GM18868 (cell line): ENCODE data around the gene MICAL3.

Experiments
- ATAC-seq: cut with Tn5 transposase; IDR thresholded peaks from one replicate; pipeline ENCODE4 v1.9.1; 2021; ENCODE audit warnings: mild to moderate bottlenecking, moderate library complexity; ENCODE audit not compliant: unreplicated experiment

The MICAL3 gene

DNA sequence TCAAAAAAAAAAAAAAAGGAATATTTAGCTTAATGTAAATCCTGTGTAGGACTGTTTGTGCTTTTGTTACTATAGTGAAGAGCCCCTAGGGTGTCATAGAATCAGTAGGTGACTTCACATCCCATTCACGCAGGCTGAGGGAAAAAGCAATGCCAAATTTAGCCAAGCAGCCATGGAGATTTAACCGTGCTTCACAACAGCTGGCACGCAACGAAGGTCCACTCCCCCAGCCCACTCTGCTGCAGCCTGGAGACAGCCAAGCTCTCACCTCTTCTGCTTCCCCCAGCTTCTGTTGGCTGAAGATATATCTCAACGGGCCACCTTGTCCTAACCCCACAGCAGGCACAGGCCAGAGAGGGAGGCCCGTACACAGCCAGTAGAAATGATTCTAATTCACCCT is 171.3 kb downstream of the MICAL3 start:
- ATAC-seq = no peak

DNA sequence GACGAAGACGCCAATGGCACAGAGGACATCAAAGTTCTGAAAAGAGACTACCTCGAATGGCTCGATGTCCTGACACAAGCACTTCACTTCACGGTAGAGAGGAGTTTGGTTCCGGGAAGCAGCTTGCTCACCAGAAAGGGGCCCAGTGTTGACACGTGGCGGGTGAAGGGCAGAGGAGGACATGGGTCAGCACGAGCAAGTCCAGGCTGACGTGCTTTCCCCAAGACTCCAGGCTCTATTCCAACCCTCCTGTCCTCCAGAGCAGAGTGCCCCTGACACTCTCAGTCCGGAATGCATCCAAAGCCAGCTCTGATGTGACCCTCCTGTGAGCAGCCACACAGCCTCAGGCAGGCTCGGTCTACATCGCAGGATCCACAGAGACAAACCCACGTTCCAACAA is 172.6 kb downstream of the MICAL3 start:
- no peak for ATAC-seq

DNA sequence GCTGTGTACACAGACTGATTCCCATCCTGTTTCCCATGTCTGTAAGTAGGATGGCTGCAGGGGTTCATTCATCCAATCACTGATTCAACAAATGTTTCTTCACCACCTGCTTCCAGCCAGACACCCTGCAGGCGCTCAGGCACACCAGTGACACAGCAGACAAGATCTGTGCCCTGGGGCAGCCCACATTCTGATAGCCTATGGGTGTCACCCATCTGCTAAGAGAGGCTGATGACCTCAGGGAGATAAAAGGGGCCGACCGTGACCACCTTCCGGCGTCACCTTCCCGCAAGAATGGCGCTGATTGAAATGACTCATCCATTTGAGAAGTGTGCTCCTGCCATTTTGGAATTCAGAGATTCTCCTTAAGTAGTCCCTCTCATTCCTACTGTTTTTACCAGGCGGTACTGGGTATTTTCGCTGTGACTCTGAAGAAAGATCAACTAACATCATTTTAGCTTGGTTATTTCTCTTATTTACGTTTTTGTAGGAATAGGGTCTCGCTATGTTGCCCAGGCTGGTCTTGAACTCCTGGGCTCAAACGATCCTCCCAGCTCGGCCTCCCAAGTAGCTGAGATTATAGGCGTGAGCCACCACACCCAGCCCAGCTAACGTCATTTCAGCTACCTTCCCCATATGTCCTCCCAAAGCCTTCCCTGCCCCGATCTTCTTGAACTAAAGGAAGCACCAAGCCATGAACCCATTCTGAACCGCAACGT is 176.8 kb downstream of the MICAL3 start:
- ATAC-seq = no peak

GRCh38 chr22:17846326-17846992 is 177.9 kb downstream of the MICAL3 start:
- ATAC-seq = no peak

DNA sequence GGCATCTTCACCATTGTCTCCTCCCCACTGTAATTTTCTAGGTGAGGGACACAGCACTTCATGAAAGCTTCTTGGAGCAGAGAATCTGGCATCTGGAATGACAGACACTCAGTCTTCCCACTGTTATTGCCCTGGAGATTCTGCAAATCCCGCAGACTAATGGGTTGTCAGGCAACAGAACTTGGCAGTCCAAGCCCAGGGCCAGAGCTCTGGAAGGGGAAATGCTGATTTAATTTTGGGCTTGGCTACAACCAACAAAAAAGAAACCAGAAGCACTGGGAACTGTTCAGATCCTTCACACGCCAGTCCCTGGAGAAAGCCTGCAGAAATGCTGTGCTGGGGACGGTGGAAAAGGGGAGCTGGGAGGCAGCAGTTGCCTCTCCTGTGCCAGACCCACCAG is 178.6 kb downstream of the MICAL3 start:
- ATAC-seq = no peak

DNA sequence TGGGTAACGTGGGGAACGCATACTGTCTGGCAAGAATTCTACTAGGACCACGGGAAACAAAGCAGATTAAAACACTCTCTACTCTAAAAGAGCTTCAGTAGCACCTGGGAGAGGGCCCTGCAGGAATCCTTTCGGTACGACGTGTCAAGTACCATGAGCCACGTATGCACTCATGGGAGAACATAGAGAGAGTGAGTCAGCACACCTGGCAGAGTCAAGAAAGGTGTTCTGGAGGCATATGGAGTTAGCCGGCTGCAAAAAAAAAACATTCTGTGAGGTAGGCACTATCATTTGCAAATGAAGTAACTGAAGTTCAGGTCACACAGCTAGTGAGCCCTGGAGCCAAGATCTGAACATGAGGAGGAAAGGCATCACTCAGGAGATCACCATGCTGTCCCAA is 179.0 kb downstream of the MICAL3 start:
- no peak for ATAC-seq

DNA sequence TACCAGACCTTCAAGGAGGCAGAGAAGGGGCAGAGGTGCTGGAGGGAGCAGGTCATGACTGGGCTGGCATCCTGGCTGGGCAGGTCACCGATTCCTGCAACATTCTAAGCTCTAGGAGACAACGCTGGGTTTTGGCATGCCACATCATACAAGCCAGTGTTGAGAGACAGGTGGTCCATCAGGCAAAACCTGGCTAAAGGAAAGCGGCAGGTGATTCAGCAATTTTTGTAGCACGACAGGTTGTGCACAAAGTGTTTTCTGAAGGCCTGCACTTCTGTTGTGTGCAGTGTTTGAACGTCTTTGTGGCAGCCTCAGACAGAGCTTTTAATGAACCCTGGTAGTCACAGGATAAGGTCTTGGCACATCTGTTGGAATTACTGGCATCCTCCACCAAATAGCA is 180.2 kb downstream of the MICAL3 start:
- ATAC-seq = no peak

DNA sequence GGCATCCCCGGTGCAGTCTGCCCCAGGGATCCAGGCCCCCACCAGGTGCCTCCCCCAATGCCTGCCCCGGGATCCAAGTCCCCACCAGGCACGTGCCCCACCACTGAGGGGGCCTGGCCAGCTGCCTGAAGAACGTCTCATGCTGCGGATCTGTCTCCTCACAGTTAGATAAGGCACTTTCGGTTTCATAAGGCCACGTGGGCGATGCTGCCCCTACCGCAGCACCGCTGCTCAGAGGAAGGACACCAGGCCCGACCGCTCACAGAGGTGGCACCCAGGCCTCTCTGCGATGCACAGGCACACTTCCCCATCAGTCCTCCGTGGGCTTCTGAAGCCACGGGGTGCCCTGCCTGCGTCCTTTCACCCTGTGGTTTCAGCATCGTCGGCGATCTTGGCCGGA is 182.0 kb downstream of the MICAL3 start:
- no peak for ATAC-seq

DNA sequence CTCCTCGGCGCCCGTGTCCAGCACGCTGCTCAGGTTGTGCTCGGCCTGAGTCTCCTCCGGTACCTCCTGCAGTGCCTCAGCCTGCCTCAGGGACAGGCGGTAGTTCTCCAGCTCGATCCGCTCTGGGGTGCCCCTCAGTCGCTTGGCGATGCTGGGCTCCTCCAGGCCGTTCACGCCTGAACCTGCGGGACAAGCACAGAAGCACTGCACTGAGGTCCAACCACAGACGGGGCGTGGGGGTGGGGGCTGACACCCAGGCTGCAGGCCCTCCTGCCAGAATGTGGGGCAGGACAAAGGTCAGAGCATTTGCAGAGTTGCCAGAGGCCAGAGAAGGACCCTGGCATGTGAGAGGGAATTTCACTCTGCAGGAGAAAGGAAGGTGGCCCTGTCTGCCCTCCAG is 182.5 kb downstream of the MICAL3 start:
- no peak for ATAC-seq

GRCh38 chr22:17838180-17838865 is 186.0 kb downstream of the MICAL3 start:
- no peak for ATAC-seq

GRCh38 chr22:17836992-17837742 is 187.2 kb downstream of the MICAL3 start:
- no peak for ATAC-seq

- ATAC-seq = no peak
Measured at GRCh38 chr22:17835256-17835655, 189.1 kb downstream of the MICAL3 start.

- ATAC-seq = no peak
Measured at GRCh38 chr22:17833489-17833888, 190.9 kb downstream of the MICAL3 start.

GRCh38 chr22:17832665-17833064 is 191.7 kb downstream of the MICAL3 start:
- ATAC-seq = no peak

DNA sequence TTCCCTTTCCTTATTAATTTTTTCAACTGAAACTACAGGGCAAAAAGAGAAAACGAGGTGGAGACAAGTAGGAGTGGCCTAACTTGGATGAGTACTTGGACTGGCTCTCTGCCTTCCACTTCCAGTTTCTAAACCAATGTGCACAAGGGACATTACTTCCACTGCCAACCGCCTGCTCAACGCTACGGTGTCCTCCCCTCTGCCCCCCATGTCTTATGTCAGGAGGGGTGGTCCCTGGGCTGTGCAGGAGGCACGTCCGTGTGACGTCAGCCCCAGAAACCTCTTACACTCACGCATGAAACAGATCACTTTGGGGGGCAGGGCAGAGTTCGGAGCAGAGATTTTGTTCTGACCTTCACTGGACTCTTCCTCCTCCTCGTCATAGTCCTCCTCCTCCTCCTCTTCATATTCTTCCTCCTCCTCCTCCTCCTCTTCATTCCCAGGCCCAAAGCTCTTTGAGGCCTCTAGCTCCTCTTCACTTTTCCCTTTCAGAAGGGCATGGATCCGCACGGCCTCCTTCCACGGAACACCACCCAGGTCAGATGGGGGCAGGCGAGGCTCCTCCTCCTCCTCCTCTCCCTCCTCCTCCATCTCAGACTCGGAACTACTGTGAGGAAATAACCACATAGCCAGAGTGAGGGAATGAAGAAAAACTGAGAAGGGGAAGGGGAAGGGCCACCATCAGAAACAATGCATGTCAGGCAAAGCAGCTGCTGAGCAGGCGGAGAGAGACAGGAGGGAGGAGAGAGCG is 192.7 kb downstream of the MICAL3 start:
- ATAC-seq = no peak

- no peak for ATAC-seq
Measured at GRCh38 chr22:17830043-17830961, 194.1 kb downstream of the MICAL3 start.

DNA sequence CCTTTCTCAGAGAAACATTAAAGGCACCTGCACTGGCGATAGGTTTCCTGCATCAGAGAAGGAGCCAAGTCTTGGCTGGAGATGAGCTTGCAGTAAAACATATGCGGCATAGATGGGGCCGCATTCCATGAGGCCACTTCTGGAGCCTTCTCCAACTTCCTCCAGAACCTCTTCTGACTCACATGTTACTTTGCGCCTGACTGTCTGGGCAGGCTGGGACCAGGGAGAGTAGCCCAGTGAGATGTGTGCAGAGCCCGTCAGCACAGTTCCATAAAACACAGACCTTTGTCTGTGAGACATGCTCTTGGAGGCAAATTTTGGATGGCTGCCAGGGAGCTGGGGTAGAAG is 194.7 kb downstream of the MICAL3 start:
- ATAC-seq = no peak

DNA sequence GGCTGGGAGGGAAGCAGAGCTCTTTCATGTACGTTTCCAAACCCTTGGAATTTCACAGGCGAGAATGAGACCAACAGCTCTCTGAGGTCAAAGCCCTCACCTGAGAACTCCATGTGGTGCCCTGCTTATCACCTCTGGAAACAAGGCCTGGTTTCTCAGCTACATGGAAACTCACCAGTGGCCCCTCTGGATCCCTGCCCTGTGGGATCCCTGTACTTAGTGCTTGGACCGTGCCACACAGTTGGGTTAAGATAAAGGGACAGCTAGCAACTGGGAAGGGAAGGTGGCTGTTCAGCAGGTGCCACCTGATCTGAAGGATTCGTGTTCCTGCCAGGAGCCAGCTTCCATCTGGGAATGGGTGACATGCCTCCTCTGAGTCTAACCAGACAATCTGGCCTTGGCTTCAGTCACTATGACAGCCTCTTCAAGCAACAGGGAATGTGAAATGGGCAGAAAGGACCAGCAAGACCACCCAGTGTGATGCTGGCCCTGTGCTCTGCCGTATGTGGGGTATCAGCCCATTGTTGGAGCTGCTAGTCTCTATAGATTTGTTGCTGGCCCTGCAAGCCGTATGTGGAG is 195.8 kb downstream of the MICAL3 start:
- no peak for ATAC-seq

- no peak for ATAC-seq
Measured at GRCh38 chr22:17827466-17827865, 196.9 kb downstream of the MICAL3 start.
